ENCODE results near the gene LOXHD1.

- no peak for TF ChIP-seq PKNOX1 (IDR thresholded peaks at IDR 0.05)
- no peak for TF ChIP-seq BHLHE40 (IDR thresholded peaks at IDR 0.05; ENCODE audit: borderline replicate concordance)
- no peak for TF ChIP-seq SUZ12 (IDR thresholded peaks at IDR 0.05)
- TF ChIP-seq TARDBP (IDR thresholded peaks at IDR 0.05): no peak
- TF ChIP-seq FOXA1 (IDR thresholded peaks at IDR 0.05): no peak
- no peak for TF ChIP-seq FOXM1 (IDR thresholded peaks at IDR 0.05; ENCODE audit: borderline replicate concordance)
- no peak for TF ChIP-seq SP1 (IDR thresholded peaks at IDR 0.05)
Observed at GRCh38 chr18:46470714-46471113, 186.3 kb downstream of the LOXHD1 start.

Data from HEK293T (cell line).